Forelimb muscle (tissue), 1 donor: ENCODE data around the gene MED9. TPM values are rescaled to one million over a fixed set of nuclear protein-coding genes. Genes with fewer than 3 reads are reported as not detected.
"Not testable (repeated sequence)": the region's sequence is repeated elsewhere in the genome, so short reads cannot be mapped to it uniquely, and the experiment has no call there.

Experiments
- DNase-seq: peaks from one replicate; pipeline ENCODE4 v3.0.0-alpha.2; 2013; ENCODE audit warnings: low read depth
- polyA plus RNA-seq: library from polyadenylated mRNA; unstranded; fragments of 120-200 nt; gene quantifications from one replicate; pipeline ENCODE4 v1.2.1, GENCODE V29; 2013; ENCODE audit not compliant: insufficient read length

Gene MED9, protein sequence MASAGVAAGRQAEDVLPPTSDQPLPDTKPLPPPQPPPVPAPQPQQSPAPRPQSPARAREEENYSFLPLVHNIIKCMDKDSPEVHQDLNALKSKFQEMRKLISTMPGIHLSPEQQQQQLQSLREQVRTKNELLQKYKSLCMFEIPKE
- 15.9 TPM for polyA plus RNA-seq

DNA sequence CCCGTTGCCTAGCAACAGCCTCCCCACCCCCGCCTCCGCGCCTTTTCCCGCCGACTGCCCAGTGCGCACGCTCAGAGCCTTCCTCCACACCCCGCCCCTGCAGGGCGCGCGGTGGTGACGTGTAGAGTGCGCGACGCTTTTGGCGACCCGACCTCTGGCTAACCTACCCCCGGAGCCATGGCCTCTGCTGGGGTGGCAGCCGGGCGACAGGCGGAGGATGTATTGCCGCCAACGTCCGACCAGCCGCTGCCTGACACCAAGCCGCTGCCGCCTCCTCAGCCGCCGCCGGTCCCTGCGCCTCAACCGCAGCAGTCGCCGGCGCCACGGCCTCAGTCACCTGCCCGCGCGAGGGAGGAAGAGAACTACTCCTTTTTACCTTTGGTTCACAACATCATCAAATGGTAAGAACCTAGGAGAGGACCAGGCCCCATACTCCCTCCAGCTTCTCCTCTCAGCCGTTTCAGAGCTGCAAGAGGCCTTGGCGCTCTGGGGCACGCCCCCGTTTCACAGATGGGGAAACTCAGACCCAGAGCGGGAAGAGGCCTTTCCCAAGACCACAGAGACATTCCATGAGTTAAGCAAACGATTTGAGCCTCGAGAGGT lies at the start of gene MED9:
Gene MED9, plus strand, starts transcription at position 136 of the 603 bp plus-strand sequence. Its CDS starts 42 bp downstream, at position 178.
- DNase-seq, result peak; percentile 70

DNA sequence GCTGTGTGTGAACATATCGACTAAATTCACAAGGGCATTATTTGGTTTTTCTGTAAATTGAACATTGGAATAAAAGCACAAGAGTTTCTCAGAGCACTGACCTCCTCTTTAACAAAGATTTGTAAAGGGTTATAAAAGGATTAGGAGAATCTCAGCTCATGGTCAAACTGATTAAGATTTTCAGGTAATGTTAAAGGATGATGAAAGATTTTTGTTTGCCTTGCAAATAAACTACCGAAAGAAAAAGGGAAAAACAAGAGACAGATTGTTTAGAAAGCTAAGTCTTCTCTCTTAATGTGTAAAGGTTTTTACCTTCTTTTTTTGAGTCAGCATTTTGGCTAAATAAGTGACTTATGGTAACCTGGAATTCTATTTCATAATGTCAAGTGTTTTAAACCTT lies 47.6 kb upstream of the MED9 start:
- no peak for DNase-seq

- DNase-seq, result not testable (repeated sequence)
Observed at GRCh38 chr17:17430924-17431323, 45.9 kb upstream of the MED9 start.

- DNase-seq, result no peak
Observed at GRCh38 chr17:17431605-17432004, 45.2 kb upstream of the MED9 start.

GRCh38 chr17:17433000-17433703 lies 43.6 kb upstream of the MED9 start:
- no peak for DNase-seq

DNA sequence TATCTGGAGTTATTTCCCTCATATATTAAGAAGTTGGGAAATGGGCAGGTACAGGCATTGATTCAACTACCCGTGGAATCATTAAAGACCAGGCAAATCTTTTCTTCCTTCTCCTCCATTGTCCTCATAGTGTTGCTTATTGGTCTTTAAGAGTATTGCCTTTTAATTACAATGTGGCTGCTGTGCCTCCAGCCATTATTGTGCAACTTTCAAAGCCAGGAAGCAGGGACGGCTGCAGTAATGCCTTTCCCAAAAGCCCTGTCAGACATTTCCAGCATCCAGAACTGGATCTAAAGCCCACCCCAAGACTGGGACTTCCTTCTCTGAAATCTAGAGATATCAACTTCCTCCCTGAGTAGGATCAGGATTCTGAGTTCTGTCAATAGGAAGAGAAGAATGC lies 42.3 kb upstream of the MED9 start:
- DNase-seq, result no peak

- DNase-seq, result no peak
Observed at GRCh38 chr17:17435323-17435722, 41.5 kb upstream of the MED9 start.

DNA sequence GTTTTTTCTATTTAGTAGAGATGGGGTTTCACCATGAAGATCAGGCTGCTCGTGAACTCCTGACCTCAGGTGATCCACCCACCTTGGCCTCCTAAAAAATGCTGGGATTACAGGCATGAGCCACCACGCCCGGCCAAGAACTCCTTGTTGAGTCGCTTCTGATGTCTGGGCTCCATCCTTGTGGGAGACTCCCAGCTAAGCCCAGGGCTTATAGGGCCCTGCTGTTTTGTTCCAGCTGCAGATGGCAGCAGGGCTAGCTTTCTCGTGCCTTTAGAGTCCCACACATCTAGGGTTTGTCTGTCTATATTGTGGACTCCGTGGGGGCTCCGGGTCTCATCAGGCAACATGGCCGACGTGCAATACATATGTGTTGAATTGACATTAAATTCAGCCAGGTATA lies 39.3 kb upstream of the MED9 start:
- DNase-seq, result no peak

GRCh38 chr17:17437893-17438292 lies 38.9 kb upstream of the MED9 start:
- DNase-seq, result no peak

DNA sequence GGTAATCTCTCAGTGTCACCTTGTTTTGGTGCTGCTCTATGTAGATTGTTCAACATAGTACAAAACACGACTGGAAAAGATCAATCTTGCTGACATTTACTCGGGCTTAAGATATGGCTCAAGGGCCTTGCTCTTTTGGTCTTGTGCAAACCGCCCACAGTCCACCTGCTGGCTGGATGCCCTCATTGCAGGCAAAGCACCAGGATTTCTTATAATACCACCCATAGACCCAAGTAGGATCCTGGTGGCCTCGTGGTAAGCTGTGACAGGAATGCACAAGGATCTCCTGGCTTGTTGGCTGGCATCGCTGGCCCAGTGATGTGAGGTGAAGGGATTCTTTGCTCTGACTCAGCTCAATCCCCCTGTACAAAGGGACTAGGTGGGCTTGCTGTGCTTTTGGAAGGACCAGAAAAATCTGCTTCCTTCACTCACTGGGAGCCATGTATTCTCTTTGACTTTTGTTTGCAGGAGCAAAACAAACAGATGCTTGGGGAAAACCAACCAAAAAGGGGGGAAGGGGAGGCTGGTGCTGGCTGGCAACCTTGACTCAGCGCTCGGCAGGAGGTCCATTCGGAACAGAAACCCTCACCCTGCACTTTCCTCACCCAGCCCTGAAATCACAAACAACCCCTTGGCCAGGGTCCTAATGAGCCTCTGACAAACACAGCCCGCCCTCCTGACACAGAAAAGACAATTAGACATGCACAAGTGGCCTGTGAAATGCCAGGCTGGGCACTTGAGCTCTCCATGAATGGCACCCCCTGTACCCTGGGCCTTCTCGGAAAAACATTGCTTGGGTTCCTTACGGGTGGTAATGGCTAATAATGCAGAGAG lies 36.6 kb upstream of the MED9 start:
- no peak for DNase-seq

DNA sequence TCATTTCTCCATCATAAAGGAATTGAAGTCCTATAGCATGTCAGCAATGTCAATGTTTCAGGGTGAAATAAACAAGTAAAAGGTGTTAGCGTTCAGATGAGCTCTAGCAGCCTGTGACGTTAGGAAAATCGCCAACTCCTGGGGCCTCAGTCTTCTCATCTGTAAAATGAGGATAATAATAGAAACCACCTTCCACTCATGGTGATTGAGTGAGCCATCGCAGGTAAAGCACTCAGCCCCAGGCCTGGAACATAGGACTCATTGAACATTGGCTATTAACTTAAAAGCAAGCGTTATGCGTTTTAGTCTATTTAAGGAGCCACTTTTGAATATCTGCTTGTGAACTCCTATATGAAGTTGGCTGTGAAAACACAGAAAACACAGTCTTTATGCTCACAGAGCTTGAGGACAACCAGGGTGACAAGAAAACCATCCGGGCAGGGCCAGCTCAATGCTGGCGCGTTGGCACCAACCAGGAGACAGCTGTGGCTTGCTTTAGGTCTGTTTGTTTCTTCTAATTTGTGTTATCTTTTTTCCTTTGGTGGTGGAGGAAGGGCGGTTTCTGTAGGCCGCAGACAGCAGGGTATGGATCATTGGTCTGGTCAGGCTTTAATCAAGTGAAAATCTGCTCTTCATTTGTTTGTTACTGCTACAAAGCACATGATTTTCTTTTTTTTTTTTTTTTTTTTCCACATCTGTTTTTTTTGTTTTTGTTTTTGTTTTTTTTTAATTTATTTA lies 35.7 kb upstream of the MED9 start:
- DNase-seq, result no peak

DNA sequence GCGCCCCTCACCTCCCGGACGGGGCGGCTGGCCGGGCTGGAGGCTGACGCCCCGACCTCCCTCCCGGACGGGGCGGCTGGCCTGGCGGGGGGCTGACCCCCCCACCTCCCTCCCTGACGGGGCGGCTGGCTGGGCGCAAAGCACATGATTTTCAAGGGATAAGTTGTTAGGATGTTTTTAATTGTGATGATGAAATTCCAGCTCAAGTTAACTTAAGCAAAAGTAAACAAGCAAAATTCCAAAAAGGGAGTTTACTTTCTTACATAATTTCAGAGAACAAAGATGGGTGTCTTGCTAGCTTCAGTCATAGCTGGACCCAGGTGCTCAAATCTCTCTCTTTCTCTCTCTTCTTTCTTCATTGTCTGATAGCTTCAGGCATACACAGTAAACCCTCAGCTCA lies 33.6 kb upstream of the MED9 start:
- DNase-seq, result no peak

DNA sequence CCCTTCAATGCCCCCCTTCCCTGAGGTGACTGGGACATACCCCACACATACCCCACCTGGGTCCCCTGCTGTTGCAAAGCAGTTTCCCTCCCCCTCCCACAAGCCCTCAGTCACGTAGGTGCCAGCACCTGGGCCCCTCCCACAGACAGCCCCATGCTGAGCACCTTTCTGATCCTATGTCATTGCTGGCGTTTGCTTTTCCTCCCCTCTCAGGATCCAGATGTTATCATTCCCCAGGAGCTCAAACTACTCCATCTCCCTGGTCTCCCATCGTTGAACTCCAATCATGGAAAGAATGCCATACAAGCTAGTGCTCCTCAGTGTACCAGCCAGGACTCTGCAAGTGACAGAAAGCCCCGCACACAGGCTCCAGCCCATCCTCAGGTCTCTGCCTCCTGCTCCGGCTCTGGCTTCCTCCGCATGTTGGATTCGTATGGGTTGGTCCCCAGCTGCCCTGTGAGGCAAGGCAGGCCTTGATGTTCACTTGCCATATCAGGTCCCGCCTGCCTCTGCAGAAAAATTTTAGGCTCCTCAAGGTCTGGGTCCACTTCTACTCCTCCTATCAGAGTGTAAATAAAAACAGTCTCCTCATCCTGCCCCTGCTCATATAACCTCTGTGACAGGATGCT lies 31.4 kb upstream of the MED9 start:
- no peak for DNase-seq

- no peak for DNase-seq
Observed at GRCh38 chr17:17445925-17446665, 30.7 kb upstream of the MED9 start.

GRCh38 chr17:17446666-17447155 lies 30.1 kb upstream of the MED9 start:
- no peak for DNase-seq

DNA sequence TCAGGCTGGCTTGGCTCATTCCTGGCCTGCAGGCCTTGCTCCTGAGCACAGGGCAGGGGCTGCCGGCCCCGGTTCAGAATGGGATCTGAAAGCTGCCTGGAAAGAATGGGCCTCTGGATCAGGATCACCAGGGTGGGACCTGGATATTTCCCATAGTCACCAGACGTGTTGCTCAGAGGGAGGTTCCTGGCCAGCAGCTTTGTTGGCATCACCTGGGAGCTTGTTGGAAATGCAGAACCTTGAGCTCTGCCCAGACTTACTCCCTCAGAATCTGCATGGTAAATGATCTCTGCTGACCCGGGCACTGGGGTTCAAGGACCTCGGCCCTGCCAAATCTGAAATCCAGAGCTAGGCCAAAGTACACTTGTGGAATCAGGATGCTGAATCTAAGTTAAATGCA lies 29.5 kb upstream of the MED9 start:
- no peak for DNase-seq

GRCh38 chr17:17448076-17448475 lies 28.7 kb upstream of the MED9 start:
- no peak for DNase-seq

DNA sequence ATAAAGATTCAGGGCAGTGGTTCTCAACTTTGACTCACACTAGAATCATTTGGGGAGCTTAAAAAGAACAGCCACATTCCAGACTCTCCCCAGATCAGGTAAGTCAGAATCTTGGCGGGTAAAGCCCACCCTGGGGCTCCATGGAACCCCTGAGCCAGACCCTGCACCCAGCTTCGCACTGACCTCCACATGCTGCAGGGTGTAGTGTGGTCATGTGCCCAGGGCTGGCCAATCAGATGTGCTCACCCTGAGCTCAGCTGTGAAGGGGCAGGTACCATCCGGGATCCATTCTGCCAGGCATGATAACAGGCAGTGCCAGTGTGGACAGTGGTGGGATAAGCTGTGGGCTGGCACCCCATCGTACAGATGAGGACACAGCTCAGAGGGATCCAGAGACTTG lies 28.1 kb upstream of the MED9 start:
- DNase-seq, result no peak

DNA sequence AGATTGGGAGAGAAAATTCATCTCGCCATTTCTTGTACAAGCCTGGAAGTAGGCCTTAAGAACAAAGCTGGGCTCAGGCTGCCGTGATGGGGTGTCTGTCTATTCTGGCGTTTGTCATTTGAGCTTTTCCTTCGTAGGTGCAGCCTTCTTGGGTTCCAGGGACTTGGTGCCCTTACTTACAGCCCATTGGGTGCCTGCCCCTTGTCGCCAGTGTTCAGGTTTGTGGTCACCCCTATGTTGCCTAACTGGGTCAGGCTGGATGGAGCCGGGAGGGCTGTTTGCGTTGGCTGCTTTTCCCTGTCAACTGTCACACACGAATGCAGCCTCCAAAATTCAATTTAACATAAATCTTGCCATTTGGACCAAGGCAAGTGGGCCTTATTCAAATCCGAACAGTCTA lies 23.7 kb upstream of the MED9 start:
- no peak for DNase-seq

GRCh38 chr17:17454276-17454675 lies 22.5 kb upstream of the MED9 start:
- DNase-seq, result no peak
